CD4-positive, CD25-positive, alpha-beta regulatory T cell (primary cell): ENCODE data around the gene FBXL22. TPM values are rescaled to one million over a fixed set of nuclear protein-coding genes. Genes with fewer than 3 reads are reported as not detected.

Experiments
- ATAC-seq, 2 donors: fragments of 150-1000 bp; cut with Tn5 transposase; one replicate each; pipeline ENCODE4 v1.10.0; 2021; ENCODE audit warnings: low read depth in 2 of 2, moderate number of reproducible peaks in 2 of 2, moderate library complexity in 1 of 2
- DNase-seq, 3 donors: peaks; one replicate each; pipeline versions ENCODE4 v3.0.0 to v3.0.0-alpha.2; 2012 to 2022; ENCODE audit warnings: mixed read lengths in 1 of 3
- H3K27ac ChIP-seq: one replicate; pipeline ENCODE4 v1.7.0; 2013; ENCODE audit warnings: mild to moderate bottlenecking, low read length; ENCODE audit not compliant: insufficient read depth, poor library complexity, severe bottlenecking
- H3K27me3 ChIP-seq: one replicate; pipeline ENCODE4 v1.7.0; 2013; ENCODE audit warnings: low read length; ENCODE audit not compliant: control insufficient read depth, insufficient read depth
- H3K36me3 ChIP-seq: one replicate; pipeline ENCODE4 v1.7.0; 2013; ENCODE audit warnings: mild to moderate bottlenecking, low read length, moderate library complexity; ENCODE audit not compliant: control insufficient read depth, insufficient read depth
- H3K4me1 ChIP-seq: 2 replicates; pipeline ENCODE4 v1.7.0; 2013; ENCODE audit warnings: mild to moderate bottlenecking, low read length; ENCODE audit not compliant: insufficient read depth, control insufficient read depth, poor library complexity, severe bottlenecking
- H3K4me3 ChIP-seq: one replicate; pipeline ENCODE4 v1.7.0; 2013; ENCODE audit warnings: low read depth, mild to moderate bottlenecking, low read length, moderate library complexity
- H3K9me3 ChIP-seq, 2 experiments: 1 replicate in 1 of 2; 2 replicates in 1 of 2; pipeline ENCODE4 v1.7.0; 2013; ENCODE audit warnings: low read length in 2 of 2, mild to moderate bottlenecking in 1 of 2, moderate library complexity in 1 of 2; ENCODE audit not compliant: control insufficient read depth in 2 of 2
- H3K27ac Mint-ChIP-seq, 3 donors: one replicate each; pipeline ENCODE4 v1.8.0; 2020 to 2022; ENCODE audit warnings: mild to moderate bottlenecking in 3 of 3, mixed read lengths in 3 of 3, moderate library complexity in 2 of 3
- H3K27me3 Mint-ChIP-seq: one replicate; pipeline ENCODE4 v1.8.0; 2022; ENCODE audit warnings: mild to moderate bottlenecking, mixed read lengths
- H3K36me3 Mint-ChIP-seq: one replicate; pipeline ENCODE4 v1.8.0; 2020; ENCODE audit warnings: mixed read lengths
- H3K4me1 Mint-ChIP-seq, 4 donors: one replicate each; pipeline ENCODE4 v1.8.0; 2020 to 2022; ENCODE audit warnings: mixed read lengths in 4 of 4, mild to moderate bottlenecking in 1 of 4
- H3K4me3 Mint-ChIP-seq, 4 donors: one replicate each; pipeline ENCODE4 v1.8.0; 2020 to 2022; ENCODE audit warnings: mild to moderate bottlenecking in 4 of 4, mixed read lengths in 4 of 4, moderate library complexity in 3 of 4
- H3K9me3 Mint-ChIP-seq, 7 donors: one replicate each; pipeline ENCODE4 v1.8.0; 2020 to 2022; ENCODE audit warnings: mixed read lengths in 7 of 7, mild to moderate bottlenecking in 3 of 7, moderate library complexity in 2 of 7
- polyA plus RNA-seq, 4 donors: library from polyadenylated mRNA; unstranded; fragments of 300-500 nt; fragmentation: Illumina TruSeq; gene quantifications; one replicate each; pipeline ENCODE4 v1.2.3, GENCODE V29; 2021
- total RNA-seq: library from RNA; stranded (reverse); gene quantifications from one replicate; pipeline ENCODE4 v1.2.3, GENCODE V29; 2022

FBXL22 gene
- total and polyA plus RNA-seq, 5 donors from 2014 or later, result 0.45 to 2.1 (median 1.3) TPM

GRCh38 chr15:63595065-63595464 is 2.1 kb upstream of the FBXL22 start:
- peaks cover 10% of the 10 kb centered on the region for H3K4me1 ChIP-seq

GRCh38 chr15:63595688-63596087 is 1.5 kb upstream of the FBXL22 start:
- H3K27ac Mint-ChIP-seq, result peak overlapping the region in 2 of 3 donors; percentile 62 to 81
- H3K9me3 Mint-ChIP-seq, result no peaks in the 10 kb centered on the region
- H3K4me1 ChIP-seq, result peaks cover 15% of the 10 kb centered on the region
- no peaks in the 10 kb centered on the region for H3K27me3 Mint-ChIP-seq
- no peak overlapping the region for H3K4me3 ChIP-seq
- peaks cover 26% of the 10 kb centered on the region for H3K36me3 ChIP-seq
- peaks cover 4 to 64% (median 31%) of the 10 kb centered on the region in 4 donors for H3K4me1 Mint-ChIP-seq
- peak overlapping the region in 1 of 4 donors; percentile 34 for H3K4me3 Mint-ChIP-seq
- DNase-seq (no peak), ATAC-seq (no peak)
- H3K27me3 ChIP-seq, result no peaks in the 10 kb centered on the region
- peaks cover 32% of the 10 kb centered on the region for H3K36me3 Mint-ChIP-seq
- H3K9me3 ChIP-seq, result no peaks in the 10 kb centered on the region
- no peak overlapping the region for H3K27ac ChIP-seq

More at GRCh38 chr15:63595065-63595464, 2.1 kb upstream of the FBXL22 start:
- Histone ChIP-seq H3K27me3 (no peaks in the 10 kb centered on the region), H3K27ac (no peak overlapping the region), H3K36me3 (peaks cover 33% of the 10 kb centered on the region), H3K4me3 (no peak overlapping the region), H3K9me3 (no peaks in the 10 kb centered on the region)
- peaks cover 39% of the 10 kb centered on the region for H3K36me3 Mint-ChIP-seq
- H3K9me3 Mint-ChIP-seq, result no peaks in the 10 kb centered on the region
- peak overlapping the region in 2 of 3 donors; percentile 62 to 81 for H3K27ac Mint-ChIP-seq
- H3K4me1 Mint-ChIP-seq, result peaks cover 4 to 61% (median 32%) of the 10 kb centered on the region in 4 donors
- no peaks in the 10 kb centered on the region for H3K27me3 Mint-ChIP-seq
- ATAC-seq (no peak), DNase-seq (no peak)
- no peak overlapping the region for H3K4me3 Mint-ChIP-seq

- Histone ChIP-seq H3K36me3 (peaks cover 17% of the 10 kb centered on the region), H3K27me3 (no peaks in the 10 kb centered on the region), H3K9me3 (no peaks in the 10 kb centered on the region), H3K4me3 (no peak overlapping the region), H3K27ac (no peak overlapping the region), H3K4me1 (peaks cover 23% of the 10 kb centered on the region)
- Mint-ChIP-seq H3K27me3 (no peaks in the 10 kb centered on the region), H3K4me1 (peaks cover 6 to 63% (median 30%) of the 10 kb centered on the region in 4 donors), H3K9me3 (no peaks in the 10 kb centered on the region), H3K4me3 (peak overlapping the region in 3 of 4 donors; percentile 30 to 70 (median 34)), H3K27ac (peak overlapping the region in 2 of 3 donors; percentile 62 to 79), H3K36me3 (peaks cover 24% of the 10 kb centered on the region)
- no peak for DNase-seq
- ATAC-seq, result no peak
Observed at GRCh38 chr15:63596676-63597037, 530 bp upstream of the FBXL22 start.

GRCh38 chr15:63597821-63598220 is 634 bp downstream of the FBXL22 start:
- no peaks in the 10 kb centered on the region for H3K9me3 ChIP-seq
- peaks cover 29% of the 10 kb centered on the region for H3K4me1 ChIP-seq
- H3K4me3 Mint-ChIP-seq, result peak overlapping the region in 2 of 4 donors; percentile 89 to 90
- H3K27ac Mint-ChIP-seq, result peak overlapping the region in 2 of 3 donors; percentile 28 to 79
- H3K36me3 ChIP-seq, result peaks cover 12% of the 10 kb centered on the region
- H3K27me3 ChIP-seq, result no peaks in the 10 kb centered on the region
- H3K27me3 Mint-ChIP-seq, result no peaks in the 10 kb centered on the region
- ATAC-seq (no peak), DNase-seq (no peak)
- no peak overlapping the region for H3K4me3 ChIP-seq
- H3K4me1 Mint-ChIP-seq, result peaks cover 10 to 69% (median 34%) of the 10 kb centered on the region in 4 donors
- no peaks in the 10 kb centered on the region for H3K9me3 Mint-ChIP-seq
- H3K27ac ChIP-seq, result no peak overlapping the region
- H3K36me3 Mint-ChIP-seq, result peaks cover 20% of the 10 kb centered on the region

GRCh38 chr15:63598473-63599400 is 1.6 kb downstream of the FBXL22 start:
- H3K27me3 Mint-ChIP-seq, result no peaks in the 10 kb centered on the region
- H3K36me3 ChIP-seq, result peaks cover 3% of the 10 kb centered on the region
- H3K4me1 Mint-ChIP-seq, result peaks cover 14 to 71% (median 39%) of the 10 kb centered on the region in 4 donors
- H3K4me3 Mint-ChIP-seq, result peak overlapping the region; percentile 88 to 92 (median 90)
- no peak for ATAC-seq
- H3K9me3 ChIP-seq, result no peaks in the 10 kb centered on the region
- no peaks in the 10 kb centered on the region for H3K9me3 Mint-ChIP-seq
- peak overlapping the region; percentile 66 for H3K4me3 ChIP-seq
- no peak overlapping the region for H3K27ac ChIP-seq
- no peak for DNase-seq
- peaks cover 29% of the 10 kb centered on the region for H3K4me1 ChIP-seq
- H3K27me3 ChIP-seq, result no peaks in the 10 kb centered on the region
- peak overlapping the region; percentile 64 to 88 (median 85) for H3K27ac Mint-ChIP-seq
- H3K36me3 Mint-ChIP-seq, result peaks cover 12% of the 10 kb centered on the region

- Histone ChIP-seq H3K36me3 (no peaks in the 10 kb centered on the region), H3K27ac (peak overlapping the region; percentile 67), H3K4me3 (peak overlapping the region; percentile 66), H3K27me3 (no peaks in the 10 kb centered on the region), H3K4me1 (peaks cover 29% of the 10 kb centered on the region), H3K9me3 (no peaks in the 10 kb centered on the region)
- peaks cover 5% of the 10 kb centered on the region for H3K36me3 Mint-ChIP-seq
- H3K4me1 Mint-ChIP-seq, result peaks cover 12 to 72% (median 39%) of the 10 kb centered on the region in 4 donors
- no peaks in the 10 kb centered on the region for H3K9me3 Mint-ChIP-seq
- peak overlapping the region; percentile 88 to 90 (median 89) for H3K27ac Mint-ChIP-seq
- ATAC-seq (no peak), DNase-seq (peak in 2 of 3 donors; percentile 27 to 37)
- H3K4me3 Mint-ChIP-seq, result peak overlapping the region; percentile 88 to 94 (median 91)
- H3K27me3 Mint-ChIP-seq, result no peaks in the 10 kb centered on the region
Observed at GRCh38 chr15:63599401-63600000, 2.3 kb downstream of the FBXL22 start.

- H3K27ac Mint-ChIP-seq, result peak overlapping the region; percentile 88 to 90 (median 89)
- H3K4me1 Mint-ChIP-seq, result peaks cover 12 to 71% (median 35%) of the 10 kb centered on the region in 4 donors
- peak overlapping the region; percentile 88 to 94 (median 91) for H3K4me3 Mint-ChIP-seq
- no peaks in the 10 kb centered on the region for H3K36me3 Mint-ChIP-seq
- no peaks in the 10 kb centered on the region for H3K9me3 Mint-ChIP-seq
- peak in 1 of 2 donors; percentile 20 for ATAC-seq
- peak in 1 of 3 donors; percentile 31 for DNase-seq
- peaks cover 30% of the 10 kb centered on the region for H3K4me1 ChIP-seq
- H3K27me3 Mint-ChIP-seq, result no peaks in the 10 kb centered on the region
- no peaks in the 10 kb centered on the region for H3K36me3 ChIP-seq
- peak overlapping the region; percentile 66 for H3K4me3 ChIP-seq
- H3K27ac ChIP-seq, result peak overlapping the region; percentile 67
- H3K27me3 ChIP-seq, result no peaks in the 10 kb centered on the region
- no peaks in the 10 kb centered on the region for H3K9me3 ChIP-seq
Observed at GRCh38 chr15:63600001-63600615, 2.9 kb downstream of the FBXL22 start.
